Measurements from ENCODE around the gene GIMAP1.
A peak's percentile ranks its signal among the peaks of the same experiment; 100 is the strongest.

The GIMAP1 gene

GRCh38 chr7:150739033-150739432 lies 22.6 kb downstream of the GIMAP1 start:
- no peaks in the 10 kb centered on the region for H3K27me3 ChIP-seq (ENCODE audit: insufficient read depth, low read length, poor library complexity)
- peak overlapping the region; percentile 70 for H3K4me2 ChIP-seq (ENCODE audit: insufficient read depth, low read length)
- peak overlapping the region; percentile 71 for H3K9ac ChIP-seq (ENCODE audit: low read depth, low read length)

GRCh38 chr7:150740053-150740452 lies 23.6 kb downstream of the GIMAP1 start:
- Histone ChIP-seq H3K9me3 (ENCODE audit: insufficient read depth, low read length, severe bottlenecking) (no peaks in the 10 kb centered on the region), H3K27me3 (ENCODE audit: insufficient read depth, low read length, poor library complexity) (no peaks in the 10 kb centered on the region), H3K36me3 (ENCODE audit: insufficient read depth, low read length) (peaks cover 72% of the 10 kb centered on the region), H4K20me1 (ENCODE audit: insufficient read depth, low read length) (peaks cover 19% of the 10 kb centered on the region), H3K79me2 (ENCODE audit: insufficient read depth, low read length) (peaks cover 74% of the 10 kb centered on the region), H3K4me2 (ENCODE audit: insufficient read depth, low read length) (peak overlapping the region; percentile 70), H3K27ac (ENCODE audit: low read length) (peak overlapping the region; percentile 95), H3K4me3 (ENCODE audit: low read depth in 1 of 2, low read length in 2 of 2) (peak overlapping the region; percentile 50 to 70; a peak in 3 of 4 replicates), H3K4me1 (ENCODE audit: insufficient read depth, low read length) (peaks cover 89% of the 10 kb centered on the region), H2AFZ (ENCODE audit: low read depth, low read length) (no peak overlapping the region), H3K9ac (ENCODE audit: low read depth, low read length) (peak overlapping the region; percentile 71; the same call in 1 of the 2 replicates)
- no peak for ATAC-seq (ENCODE audit: insufficient read depth, low read depth)
- DNase-seq: no peak
- no peak for TF ChIP-seq EZH2 (IDR thresholded peaks at IDR 0.05; ENCODE audit: borderline replicate concordance, low read depth, low read length, severe bottlenecking)

More at GRCh38 chr7:150739033-150739432, 22.6 kb downstream of the GIMAP1 start:
- Histone ChIP-seq H3K79me2 (ENCODE audit: insufficient read depth, low read length) (peaks cover 74% of the 10 kb centered on the region), H4K20me1 (ENCODE audit: insufficient read depth, low read length) (peaks cover 15% of the 10 kb centered on the region; the same call in 1 of the 2 replicates), H3K36me3 (ENCODE audit: insufficient read depth, low read length) (peaks cover 63% of the 10 kb centered on the region), H3K4me3 (ENCODE audit: low read depth in 1 of 2, low read length in 2 of 2) (peak overlapping the region; percentile 50 to 70), H3K27ac (ENCODE audit: low read length) (peak overlapping the region; percentile 95), H3K4me1 (ENCODE audit: insufficient read depth, low read length) (peaks cover 88% of the 10 kb centered on the region), H3K9me3 (ENCODE audit: insufficient read depth, low read length, severe bottlenecking) (no peaks in the 10 kb centered on the region), H2AFZ (ENCODE audit: low read depth, low read length) (no peak overlapping the region)
- DNase-seq: no peak
- no peak for ATAC-seq (ENCODE audit: insufficient read depth, low read depth)
- TF ChIP-seq CTCF (IDR thresholded peaks at IDR 0.05; ENCODE audit: borderline replicate concordance, extremely low read depth, low read length, poor library complexity, severe bottlenecking) (peak; percentile 54), EZH2 (IDR thresholded peaks at IDR 0.05; ENCODE audit: borderline replicate concordance, low read depth, low read length, severe bottlenecking) (no peak)

GRCh38 chr7:150742286-150742968 lies 26.0 kb downstream of the GIMAP1 start:
- H4K20me1 ChIP-seq (ENCODE audit: insufficient read depth, low read length): peaks cover 19% of the 10 kb centered on the region
- DNase-seq (no peak), ATAC-seq (ENCODE audit: insufficient read depth, low read depth) (no peak)
- peaks cover 65% of the 10 kb centered on the region for H3K79me2 ChIP-seq (ENCODE audit: insufficient read depth, low read length)
- no peaks in the 10 kb centered on the region for H3K27me3 ChIP-seq (ENCODE audit: insufficient read depth, low read length, poor library complexity)
- H3K9me3 ChIP-seq (ENCODE audit: insufficient read depth, low read length, severe bottlenecking): no peaks in the 10 kb centered on the region
- H3K27ac ChIP-seq (ENCODE audit: low read length): peak overlapping the region; percentile 95; the same call in 1 of the 2 replicates
- H3K4me2 ChIP-seq (ENCODE audit: insufficient read depth, low read length): peak overlapping the region; percentile 70
- peaks cover 75% of the 10 kb centered on the region for H3K36me3 ChIP-seq (ENCODE audit: insufficient read depth, low read length)
- TF ChIP-seq EZH2 (IDR thresholded peaks at IDR 0.05; ENCODE audit: borderline replicate concordance, low read depth, low read length, severe bottlenecking) (no peak), CTCF (IDR thresholded peaks at IDR 0.05; ENCODE audit: borderline replicate concordance, extremely low read depth, low read length, poor library complexity, severe bottlenecking) (no peak)
- H2AFZ ChIP-seq (ENCODE audit: low read depth, low read length): no peak overlapping the region
- peaks cover 68% of the 10 kb centered on the region for H3K4me1 ChIP-seq (ENCODE audit: insufficient read depth, low read length)
- H3K9ac ChIP-seq (ENCODE audit: low read depth, low read length): peak overlapping the region; percentile 14; the same call in 1 of the 2 replicates
- H3K4me3 ChIP-seq (ENCODE audit: low read depth in 1 of 2, low read length in 2 of 2): peak overlapping the region in 1 of 2 experiments; percentile 33; a peak in 1 of 4 replicates

GRCh38 chr7:150744041-150744656 lies 27.7 kb downstream of the GIMAP1 start:
- TF ChIP-seq CTCF (IDR thresholded peaks at IDR 0.05; ENCODE audit: borderline replicate concordance, extremely low read depth, low read length, poor library complexity, severe bottlenecking): no peak
- TF ChIP-seq EZH2 (IDR thresholded peaks at IDR 0.05; ENCODE audit: borderline replicate concordance, low read depth, low read length, severe bottlenecking): no peak
- H4K20me1 ChIP-seq (ENCODE audit: insufficient read depth, low read length): peaks cover 19% of the 10 kb centered on the region
- no peaks in the 10 kb centered on the region for H3K9me3 ChIP-seq (ENCODE audit: insufficient read depth, low read length, severe bottlenecking)
- no peak overlapping the region for H2AFZ ChIP-seq (ENCODE audit: low read depth, low read length)
- peaks cover 48% of the 10 kb centered on the region for H3K79me2 ChIP-seq (ENCODE audit: insufficient read depth, low read length)
- H3K27ac ChIP-seq (ENCODE audit: low read length): peak overlapping the region; percentile 44; the same call in 1 of the 2 replicates
- ATAC-seq (ENCODE audit: insufficient read depth, low read depth): peak; percentile 12; the same call in 1 of the 3 replicates
- DNase-seq: no peak
- no peak overlapping the region for H3K4me3 ChIP-seq (ENCODE audit: low read depth in 1 of 2, low read length in 2 of 2)
- H3K36me3 ChIP-seq (ENCODE audit: insufficient read depth, low read length): peaks cover 58% of the 10 kb centered on the region
- H3K4me1 ChIP-seq (ENCODE audit: insufficient read depth, low read length): peaks cover 57% of the 10 kb centered on the region
- H3K27me3 ChIP-seq (ENCODE audit: insufficient read depth, low read length, poor library complexity): no peaks in the 10 kb centered on the region
- peak overlapping the region; percentile 70; the same call in 1 of the 2 replicates for H3K4me2 ChIP-seq (ENCODE audit: insufficient read depth, low read length)
- H3K9ac ChIP-seq (ENCODE audit: low read depth, low read length): no peak overlapping the region; the same call in 1 of the 2 replicates
